ENCODE results near the gene DCUN1D5.

Gene DCUN1D5

DNA sequence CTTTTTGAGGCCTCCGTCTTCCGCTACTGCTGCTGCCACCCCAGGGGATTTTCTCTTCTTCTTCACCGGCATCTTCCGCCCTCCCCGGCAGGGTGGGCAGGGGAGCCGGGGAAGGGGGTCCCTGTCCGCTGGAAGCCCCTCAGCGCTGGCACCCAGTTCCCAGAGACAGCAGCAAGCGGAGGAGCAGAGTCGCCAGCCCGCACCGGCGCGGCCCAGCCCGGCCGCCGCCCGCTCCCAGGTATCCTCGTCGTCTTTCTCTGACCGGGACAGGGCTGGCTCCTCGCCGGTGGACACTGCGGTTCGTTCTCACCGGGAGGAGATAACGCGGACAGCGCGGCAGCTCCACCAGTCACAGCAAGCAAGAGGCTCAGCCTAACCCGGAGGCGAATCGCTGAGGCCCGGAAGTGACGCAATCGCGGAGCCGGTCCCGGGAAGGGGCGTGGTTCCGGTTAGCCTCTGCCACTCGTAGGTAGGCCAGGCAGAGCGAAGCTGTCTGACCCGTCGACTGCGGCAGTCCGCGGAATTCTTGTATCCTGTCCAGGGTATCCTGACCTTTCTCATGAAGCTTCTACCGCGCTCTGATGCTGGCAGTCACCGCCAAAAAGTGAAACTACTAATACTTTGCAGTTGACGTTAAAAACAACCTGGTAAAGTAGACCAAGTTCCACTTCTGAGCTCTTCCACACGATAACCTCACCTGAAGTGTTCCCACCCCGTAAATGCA is at the start of gene DCUN1D5:
Gene DCUN1D5, minus strand, starts transcription at position 360 of the 724 bp plus-strand sequence. Its CDS starts 288 bp downstream, at position 72.
- DNase-seq: peak; percentile 95

DNA sequence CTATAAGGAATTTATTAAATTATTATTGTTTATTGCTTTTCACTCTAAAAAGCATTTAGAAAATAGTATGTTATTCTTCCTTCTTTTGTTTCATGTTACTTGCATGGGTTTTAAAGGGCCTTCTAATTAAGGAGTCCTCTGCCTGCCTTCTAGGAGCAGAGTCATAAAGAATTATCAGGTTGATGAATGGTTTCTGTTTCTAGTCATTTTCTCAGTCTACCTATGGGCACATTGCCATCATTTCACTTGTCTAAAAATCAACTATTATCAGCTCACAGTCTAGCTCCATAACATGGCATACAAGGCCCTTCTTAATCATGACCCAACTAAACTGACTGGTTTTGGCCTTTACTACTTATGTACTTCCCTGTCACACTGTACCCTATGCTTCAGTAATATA is 33.5 kb upstream of the DCUN1D5 start:
- no peak for DNase-seq

DNA sequence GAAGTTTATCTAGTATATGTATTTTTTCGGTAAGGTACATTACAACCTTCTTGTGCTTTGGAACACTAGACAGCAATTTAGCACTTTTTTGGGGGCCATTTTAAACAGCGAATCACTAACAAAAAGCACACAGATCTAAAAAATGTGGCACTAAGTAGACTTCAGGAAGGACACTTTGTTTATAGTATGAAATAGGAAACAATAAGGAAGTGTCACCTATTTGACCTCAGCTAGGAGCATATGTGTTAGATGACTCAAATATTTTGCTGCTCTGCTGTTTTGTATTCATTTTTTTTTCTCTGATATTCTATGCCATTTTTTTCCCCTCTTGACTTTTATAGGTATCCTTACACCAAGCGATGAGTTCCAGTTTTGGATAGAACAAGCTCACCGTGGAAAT is 22.9 kb upstream of the DCUN1D5 start:
- no peak for DNase-seq

DNA sequence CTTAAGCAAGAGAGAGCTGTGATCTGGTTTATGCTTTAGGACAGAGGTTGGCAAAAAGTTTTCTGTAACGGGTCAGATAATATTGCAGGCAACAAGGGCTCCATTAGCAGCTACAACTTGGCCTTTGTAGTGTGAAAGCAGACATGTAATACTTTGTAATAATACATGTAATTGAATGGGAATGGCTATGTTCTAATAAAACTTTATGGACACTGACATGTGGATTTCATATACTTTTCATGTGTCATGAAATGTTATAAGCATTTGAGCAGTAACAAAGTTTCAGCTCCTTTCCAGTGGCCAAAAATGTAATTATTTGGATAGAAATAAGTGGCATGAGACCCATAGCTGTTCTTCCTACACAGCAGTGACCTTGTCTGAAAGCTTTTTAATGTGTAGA is 20.4 kb upstream of the DCUN1D5 start:
- DNase-seq: no peak

DNA sequence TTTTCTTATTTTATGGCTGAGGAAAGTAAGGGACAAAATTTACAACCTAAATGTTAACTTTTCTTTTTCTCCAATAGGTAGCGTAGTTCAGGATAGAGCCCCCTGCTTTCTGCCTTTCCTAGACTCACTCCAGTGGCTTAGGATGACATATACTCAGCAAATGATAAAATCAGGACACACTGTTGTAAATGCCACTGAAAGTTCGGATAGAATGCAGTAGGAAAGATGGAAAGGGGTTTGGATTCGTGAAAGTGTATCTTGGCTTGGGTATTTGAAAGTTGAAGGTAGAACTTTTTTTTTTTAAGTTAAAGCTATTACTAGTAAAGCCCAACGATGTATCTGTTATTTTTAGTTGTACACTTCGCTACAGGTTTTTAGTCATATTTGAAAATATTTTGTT is 19.4 kb upstream of the DCUN1D5 start:
- DNase-seq: no peak

DNA sequence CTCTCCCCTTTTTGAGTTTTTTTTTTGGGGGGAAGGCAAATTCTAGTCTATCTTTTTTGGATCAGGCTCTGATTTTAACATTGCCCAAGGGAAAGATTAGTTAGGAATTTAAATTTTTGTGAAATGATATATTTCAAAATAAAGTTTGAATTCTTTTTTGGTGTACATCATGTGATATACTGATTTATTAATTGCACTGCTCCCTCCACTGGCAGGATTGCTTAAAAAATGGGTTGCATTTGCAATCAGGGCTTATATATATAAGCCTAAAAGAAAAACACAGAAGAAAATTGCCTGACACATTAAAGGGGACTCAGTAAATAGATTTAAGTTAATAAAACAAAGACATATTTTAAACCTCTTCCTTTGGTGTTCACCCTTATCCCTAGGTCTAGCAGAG is 18.4 kb upstream of the DCUN1D5 start:
- DNase-seq: peak; percentile 18

DNA sequence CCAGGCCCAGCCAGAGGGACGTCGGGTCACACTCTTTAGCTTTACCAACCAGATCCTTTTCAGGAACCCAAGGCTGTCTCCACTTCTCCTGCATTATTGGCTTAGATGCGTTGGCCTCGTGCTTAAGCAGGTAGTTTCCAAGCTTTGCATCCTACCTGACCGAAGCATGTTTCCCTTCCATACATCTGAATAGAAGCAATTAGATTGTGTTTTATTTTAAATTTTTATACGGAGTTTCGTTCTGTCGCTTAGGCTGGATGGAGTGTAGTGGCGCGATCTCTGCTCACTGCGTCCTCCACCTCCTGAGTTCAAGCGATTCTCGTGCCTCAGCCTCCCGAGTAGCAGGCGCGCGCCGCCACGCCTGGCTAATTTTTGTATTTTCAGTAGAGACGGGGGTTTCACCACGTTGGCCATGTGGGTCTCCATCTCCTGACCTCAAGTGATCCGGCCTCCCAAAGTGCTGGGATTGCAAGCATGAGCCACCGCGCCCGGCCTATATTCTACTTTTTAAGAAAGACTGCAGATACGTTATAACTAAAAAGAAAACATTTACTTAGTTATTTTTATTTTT is 17.9 kb upstream of the DCUN1D5 start:
- no peak for DNase-seq

DNA sequence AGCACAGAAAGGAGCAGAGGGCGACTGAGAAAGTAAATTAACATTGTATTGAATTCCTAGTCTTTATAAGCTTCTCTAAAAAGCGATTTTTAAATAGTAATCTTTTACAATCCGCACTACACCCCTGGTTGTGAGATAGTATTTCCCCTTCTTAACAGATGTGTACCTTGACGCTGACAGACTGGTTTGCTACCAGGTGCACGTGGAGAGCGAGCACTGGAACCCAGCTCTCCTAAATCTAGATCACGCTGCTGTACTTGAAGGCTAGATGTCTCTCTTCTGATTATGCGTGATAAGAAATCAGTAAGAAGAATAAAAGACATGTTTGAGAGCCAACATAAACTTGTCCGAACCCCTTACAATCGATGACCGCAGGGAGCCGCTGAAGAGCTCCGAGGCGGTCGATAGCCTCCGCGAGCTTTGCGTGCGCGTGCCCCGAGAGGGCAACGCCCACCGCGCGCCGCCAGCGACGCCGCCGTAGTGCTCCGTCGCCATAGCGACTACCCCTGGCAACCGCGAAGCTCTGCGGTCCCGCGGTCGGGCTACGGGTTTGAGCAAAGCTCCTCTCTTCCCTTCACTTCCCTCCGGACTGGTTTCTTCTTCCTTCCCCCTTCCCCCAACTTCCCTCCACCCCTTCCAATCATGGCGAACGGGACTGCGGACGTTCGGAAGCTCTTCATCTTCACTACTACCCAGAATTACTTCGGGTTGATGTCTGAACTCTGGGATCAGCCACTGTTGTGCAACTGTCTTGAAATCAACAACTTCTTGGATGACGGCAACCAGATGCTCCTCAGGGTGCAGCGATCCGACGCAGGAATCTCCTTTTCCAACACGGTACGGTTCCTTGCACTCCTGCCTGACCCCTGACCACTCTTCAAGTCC is 17.2 kb upstream of the DCUN1D5 start, which contains the start of gene DYNC2H1:
Gene DYNC2H1, plus strand, starts transcription at position 494 of the 885 bp plus-strand sequence. Its CDS starts 149 bp downstream, at position 643.
- DNase-seq: peak; percentile 88

DNA sequence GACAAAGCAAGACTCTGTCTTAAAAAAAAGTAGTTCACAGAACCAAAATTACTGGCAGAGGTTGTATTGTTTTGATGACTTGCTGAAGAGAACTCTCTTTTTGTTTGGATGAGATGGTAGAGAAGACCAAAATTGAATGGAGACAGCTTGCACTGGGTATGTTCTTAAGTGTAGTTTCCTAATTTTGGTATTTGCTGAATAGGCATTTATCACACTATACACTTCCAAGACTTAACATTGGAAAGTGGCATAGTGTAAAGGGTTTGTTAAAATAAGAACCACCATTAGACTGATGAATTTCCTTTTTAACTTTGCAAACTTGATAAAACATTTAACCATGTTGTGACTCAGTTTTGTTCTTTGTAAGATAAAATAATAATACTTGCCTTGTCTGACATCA is 5.3 kb upstream of the DCUN1D5 start:
- no peak for DNase-seq

DNA sequence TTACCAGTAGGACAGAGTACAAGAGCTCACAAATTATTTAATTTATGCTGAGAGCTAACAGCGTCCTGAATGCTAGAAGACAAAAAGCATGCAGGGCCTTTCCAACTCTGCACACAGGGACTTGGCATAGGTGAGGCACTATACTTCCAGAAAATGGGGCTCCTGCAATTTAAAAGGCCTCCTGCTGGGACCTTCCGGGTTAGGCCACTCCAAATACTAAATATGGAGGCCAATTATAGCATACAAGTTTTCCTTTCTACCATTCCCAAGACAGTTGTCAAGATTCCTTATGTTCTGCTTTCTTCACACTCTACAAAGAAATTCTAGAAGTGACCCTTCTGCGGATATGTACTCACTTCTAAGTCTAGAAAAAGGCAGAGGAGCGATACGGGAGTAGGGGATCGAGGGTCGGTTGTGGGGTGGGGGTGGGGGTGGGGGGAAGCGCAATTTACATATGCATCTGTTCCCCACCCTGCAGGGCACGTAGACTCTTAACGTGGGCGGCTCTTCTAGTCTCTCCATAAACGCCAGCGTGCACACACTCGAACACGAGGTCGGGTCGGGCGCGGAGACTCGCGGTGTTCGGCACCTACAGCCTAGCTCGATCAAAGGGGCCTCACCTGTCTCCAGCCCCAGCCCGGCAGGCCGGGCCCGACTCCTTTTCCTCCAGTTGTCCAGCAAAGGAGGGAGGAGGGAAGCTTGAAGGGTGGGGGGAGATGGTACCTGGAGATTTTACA is 728 bp downstream of the DCUN1D5 start:
- peak; percentile 42 for DNase-seq

DNA sequence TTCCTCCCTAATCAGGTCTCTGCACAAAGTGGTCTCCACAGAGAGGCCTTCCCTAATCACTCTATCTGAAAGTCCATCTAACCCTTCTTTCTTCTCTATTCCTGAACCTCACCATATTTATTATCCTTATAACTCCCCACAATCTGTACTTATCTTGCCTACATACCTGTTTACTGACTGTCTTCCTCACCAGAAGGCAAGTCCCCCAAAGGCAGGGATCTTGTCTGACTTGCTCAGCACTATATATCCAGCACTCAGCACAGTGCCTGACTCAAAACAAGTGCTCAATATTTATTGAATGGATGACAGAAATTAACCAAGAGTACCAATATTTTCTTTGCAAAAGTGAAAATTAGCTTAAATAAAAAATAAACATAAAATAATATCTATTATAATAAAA is 5.5 kb downstream of the DCUN1D5 start:
- DNase-seq: no peak

DNA sequence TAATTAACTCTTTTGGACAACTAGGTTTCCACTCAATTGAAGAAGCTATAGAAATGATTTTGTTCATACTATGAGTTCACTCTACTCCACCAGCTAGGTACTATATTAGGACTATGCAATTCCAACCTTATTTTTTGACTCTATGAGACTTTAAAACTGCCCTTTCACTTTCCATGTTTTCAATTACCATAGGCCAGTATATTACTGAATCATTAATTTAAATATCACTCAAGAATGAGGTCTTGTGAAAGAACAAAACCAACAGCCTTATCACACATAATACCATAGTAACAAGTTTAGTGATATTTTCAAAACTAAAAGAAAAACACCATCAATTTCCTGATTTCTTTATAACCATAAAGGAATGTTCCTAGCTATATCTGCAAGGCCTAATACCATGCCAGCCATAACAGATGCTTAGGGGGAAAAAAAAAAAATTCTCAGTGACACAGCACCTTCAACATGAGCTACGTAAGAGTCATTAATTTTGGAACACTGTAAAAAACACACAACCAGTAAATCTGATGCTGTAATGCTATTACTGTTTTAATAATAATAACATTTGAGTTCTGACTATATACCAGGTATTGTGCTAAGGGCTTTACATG is 6.1 kb downstream of the DCUN1D5 start:
- DNase-seq: no peak

DNA sequence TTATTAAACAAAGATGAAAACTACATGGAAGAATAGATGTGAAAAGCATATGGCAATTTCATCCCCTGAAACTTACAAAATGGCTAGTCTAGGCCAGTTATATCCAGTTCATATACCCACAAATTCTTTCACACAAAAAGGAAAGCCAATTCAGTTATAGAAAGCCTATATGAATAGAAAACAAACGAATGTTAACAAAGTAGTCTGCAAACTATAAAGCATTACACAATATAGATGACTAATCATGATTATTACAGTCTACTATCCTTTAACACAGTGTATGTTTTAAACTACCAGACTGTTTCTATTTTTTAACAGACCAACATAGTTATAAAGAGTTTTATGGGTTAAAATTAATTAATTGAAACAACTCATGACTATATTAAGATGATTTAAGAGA is 12.1 kb downstream of the DCUN1D5 start:
- no peak for DNase-seq

DNA sequence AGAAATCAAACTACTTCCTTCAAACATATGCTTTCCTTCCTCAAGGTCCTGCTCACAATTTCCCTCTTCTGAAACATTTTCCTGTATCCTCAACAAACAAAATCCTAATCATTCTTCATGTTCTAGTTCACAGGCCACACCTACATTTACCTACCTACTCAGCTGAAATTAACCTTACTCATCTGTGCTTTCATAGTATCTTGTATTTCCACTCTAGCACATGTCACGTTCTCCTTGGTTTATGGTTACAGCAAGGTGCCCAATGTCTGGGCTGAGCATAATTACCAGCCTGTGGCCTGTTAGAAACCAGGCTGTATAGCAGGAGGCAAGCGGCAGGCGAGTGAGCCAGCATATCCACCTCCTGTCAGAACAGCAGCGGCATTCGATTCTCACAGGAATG is 13.2 kb downstream of the DCUN1D5 start:
- DNase-seq: no peak

DNA sequence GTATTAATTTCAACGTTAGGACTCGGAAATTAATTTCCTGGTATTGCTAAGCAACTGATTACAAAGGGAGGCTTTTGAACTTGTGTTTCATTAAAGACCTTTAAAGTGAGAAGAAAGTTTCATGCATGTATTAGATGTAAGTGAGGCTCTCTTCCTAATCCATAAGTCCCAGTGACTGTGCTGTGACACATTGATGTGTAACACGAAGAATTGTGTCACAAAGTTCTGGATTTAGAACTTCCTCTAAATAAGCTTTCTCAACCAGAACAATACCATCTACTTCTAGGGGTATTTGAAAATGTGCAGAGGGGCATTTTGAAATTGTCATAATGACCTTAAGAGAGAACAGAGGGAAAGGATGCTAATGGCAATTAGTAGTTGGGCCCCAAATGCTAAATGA is 14.4 kb downstream of the DCUN1D5 start:
- no peak for DNase-seq

DNA sequence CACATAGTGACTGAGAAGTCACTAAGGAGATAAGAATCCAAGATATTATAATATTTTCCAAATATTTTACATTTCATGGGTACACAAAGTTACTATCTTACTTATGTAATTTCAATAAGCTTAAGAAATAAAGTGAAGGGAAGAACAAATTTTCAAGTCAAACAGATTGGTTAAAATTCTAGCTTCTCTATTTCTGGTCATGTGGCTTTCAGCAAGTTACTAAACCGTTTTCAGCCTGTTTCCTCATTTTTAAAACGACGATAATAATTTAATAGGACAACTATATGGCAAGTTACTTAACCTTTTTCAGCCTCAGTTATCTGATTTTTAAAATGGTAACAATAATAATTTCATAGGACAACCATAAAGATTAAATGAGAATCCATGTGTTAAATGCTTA is 15.6 kb downstream of the DCUN1D5 start:
- DNase-seq: no peak

DNA sequence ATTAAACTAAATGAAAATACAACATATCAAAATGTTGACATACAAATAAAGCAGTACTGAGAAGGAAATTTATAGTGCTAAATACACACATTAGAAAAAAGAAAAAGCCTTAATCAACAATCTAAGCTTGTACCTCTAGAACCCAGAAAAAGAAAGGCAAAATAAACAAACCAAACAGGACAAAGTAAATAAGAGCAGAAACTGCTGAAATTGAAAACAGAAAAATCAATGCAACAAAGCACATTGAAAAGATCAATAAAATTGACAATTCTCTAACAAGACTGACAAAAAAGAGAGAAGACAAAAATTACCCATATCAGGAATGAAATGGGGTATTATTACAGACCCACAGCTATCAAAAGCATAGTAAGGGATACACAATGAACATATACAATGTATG is 21.0 kb downstream of the DCUN1D5 start:
- no peak for DNase-seq

DNA sequence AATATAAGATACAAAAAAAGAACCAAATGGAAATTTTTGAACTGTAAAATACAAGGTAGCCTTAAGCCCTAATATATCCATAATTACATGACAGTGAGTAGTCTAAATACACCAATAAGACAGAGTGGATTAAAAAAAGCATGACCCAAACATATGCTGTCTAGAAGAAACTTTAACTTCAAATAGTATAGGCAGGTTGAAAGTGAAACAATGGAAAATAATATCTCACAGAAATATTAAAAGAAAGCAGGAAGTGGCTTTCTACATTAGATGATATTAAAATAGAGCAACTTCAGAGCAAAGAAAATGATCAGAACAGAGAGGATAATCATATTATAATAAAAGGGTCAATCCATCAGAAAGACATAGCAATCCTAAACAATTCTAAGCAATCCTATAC is 21.8 kb downstream of the DCUN1D5 start:
- DNase-seq: peak; percentile 35

DNA sequence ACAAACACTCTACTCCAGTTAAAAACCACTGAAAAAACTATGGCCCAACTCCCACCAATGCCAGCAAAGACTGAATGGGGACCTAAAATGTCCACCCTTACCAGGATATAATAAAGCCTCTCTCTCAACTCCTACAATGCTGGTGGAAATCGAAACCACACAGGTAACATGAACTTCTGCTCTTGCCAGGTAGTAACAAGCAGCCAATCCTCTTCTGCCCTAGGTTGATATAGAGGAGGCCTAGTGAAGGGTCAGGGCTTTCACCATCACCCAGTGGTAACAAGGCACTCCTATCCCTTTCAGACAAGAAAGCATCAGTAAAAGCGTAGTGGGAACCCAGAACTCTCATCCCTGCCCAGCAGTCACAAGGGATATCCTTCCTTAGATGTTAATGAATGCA is 22.6 kb downstream of the DCUN1D5 start:
- DNase-seq: peak; percentile 20

DNA sequence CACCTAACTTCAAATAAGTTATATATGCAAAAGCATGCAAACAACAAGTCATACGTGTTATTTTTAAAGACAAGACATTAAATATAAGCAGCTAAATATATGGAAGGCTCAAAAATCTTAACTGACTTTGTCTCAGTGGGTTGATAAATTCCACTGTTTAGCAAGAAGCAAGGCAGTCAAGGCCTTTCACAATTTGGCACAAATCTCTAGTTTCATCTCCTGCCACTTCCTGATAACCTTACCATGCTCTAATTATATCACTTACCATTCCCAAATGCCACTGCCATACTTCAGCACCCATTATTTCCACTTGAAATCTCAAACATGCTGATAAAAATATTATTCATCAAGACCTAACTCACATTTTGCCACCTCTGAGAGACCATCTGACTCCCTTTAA is 24.8 kb downstream of the DCUN1D5 start:
- DNase-seq: no peak

DNA sequence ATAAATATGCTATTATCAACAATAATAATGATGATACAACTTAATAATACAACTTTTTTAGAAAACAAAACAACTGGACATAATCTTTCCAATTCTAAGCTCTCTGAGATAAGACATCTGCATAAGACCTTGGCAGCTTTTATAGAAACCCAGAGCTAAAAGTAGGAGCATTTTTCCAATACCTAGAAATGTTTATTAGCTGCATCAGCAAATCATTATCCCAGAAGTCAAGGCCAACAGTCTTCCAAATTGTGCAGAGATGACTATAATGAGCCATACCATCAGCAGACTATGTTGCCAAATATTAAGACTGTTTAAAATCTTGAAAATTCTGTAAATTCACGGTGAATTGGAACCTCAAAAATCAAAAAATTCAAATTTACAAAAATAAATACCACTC is 30.3 kb downstream of the DCUN1D5 start:
- no peak for DNase-seq

DNA sequence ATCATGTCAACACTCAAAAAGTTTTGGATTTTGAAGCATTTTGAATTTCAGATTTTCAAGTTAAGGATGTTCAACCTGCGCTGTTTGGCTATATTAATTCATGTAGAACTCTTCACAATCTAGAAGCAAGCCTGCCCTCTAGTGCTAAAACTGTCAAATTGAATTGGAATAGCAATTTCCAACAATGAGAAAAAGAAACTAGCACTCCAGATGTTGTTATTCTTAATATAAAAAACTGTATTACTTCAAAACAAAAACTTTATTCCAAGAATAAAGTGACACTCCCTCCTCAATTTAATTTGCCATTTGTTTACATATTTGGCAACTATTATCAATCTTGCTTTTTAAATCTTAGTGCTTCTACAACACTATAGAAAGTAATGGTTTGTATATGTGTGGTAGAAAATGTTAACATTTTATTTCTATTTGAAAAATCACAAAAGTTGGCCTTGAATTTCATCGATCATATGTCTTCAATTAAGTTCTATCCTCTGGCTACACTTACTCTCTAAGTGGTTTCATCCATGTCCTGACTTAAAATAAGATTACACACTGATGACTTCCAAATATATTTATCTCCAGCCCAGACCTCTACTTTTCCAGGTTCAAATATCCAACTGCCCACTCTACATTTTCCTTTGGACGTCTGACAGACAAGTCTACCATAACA is 36.6 kb downstream of the DCUN1D5 start:
- peak; percentile 50 for DNase-seq
